B cell (primary cell): ENCODE measurements around the gene SAMD3.

ENCODE experiments used
- CTCF ChIP-seq: fragments of 200-600 bp; IDR thresholded peaks from one replicate; pipeline ENCODE4 v1.8.0; 2022; ENCODE audit warnings: antibody characterized with exemption, mild to moderate bottlenecking
- EZH2 ChIP-seq: IDR thresholded peaks from 2 replicates; pipeline ENCODE4 v1.6.1; 2012; ENCODE audit warnings: borderline replicate concordance, low read depth, mild to moderate bottlenecking, moderate library complexity, low read length; ENCODE audit not compliant: insufficient read depth, poor library complexity, severe bottlenecking

GRCh38 chr6:130212215-130212874 lies 10.4 kb downstream of the SAMD3 start:
- TF ChIP-seq CTCF: no peak
- TF ChIP-seq EZH2: no peak
